Kidney (tissue), 14 donors: ENCODE data around the gene CBLB. TPM values are rescaled to one million over a fixed set of nuclear protein-coding genes. Genes with fewer than 3 reads are reported as not detected.
A peak's percentile ranks its signal among the peaks of the same experiment; 100 is the strongest.

Experiments
- DNase-seq, 5 donors: peaks; one replicate each; pipeline ENCODE4 v3.0.0-alpha.2; 2013 to 2020
- FAIRE-seq: peaks from 2 replicates; lab custom pipeline; 2012; peaks lifted over from hg19 to GRCh38; lab: Jason Lieb, UNC
- H3K27ac ChIP-seq, 2 donors: one replicate each; pipeline ENCODE4 v1.7.0; 2013; ENCODE audit warnings: low read depth in 2 of 2, low read length in 2 of 2, inconsistent platforms in 1 of 2
- H3K27me3 ChIP-seq: one replicate; pipeline ENCODE4 v1.7.1; 2013; ENCODE audit warnings: low read length, inconsistent platforms; ENCODE audit not compliant: control insufficient read depth, insufficient read depth
- H3K36me3 ChIP-seq, 3 donors: one replicate each; pipeline versions ENCODE4 v1.7.0 to v1.7.1; 2013; ENCODE audit warnings: low read length in 3 of 3, control low read depth in 1 of 3, inconsistent platforms in 1 of 3; ENCODE audit not compliant: insufficient read depth in 3 of 3, control insufficient read depth in 2 of 3
- H3K4me1 ChIP-seq, 3 donors: one replicate each; pipeline versions ENCODE4 v1.7.0 to v1.7.1; 2013; ENCODE audit warnings: low read length in 3 of 3, inconsistent platforms in 1 of 3, low read depth in 1 of 3; ENCODE audit not compliant: control insufficient read depth in 2 of 3, insufficient read depth in 2 of 3
- H3K4me3 ChIP-seq, 3 donors: one replicate each; pipeline versions ENCODE4 v1.7.0 to v1.8.1; 2013; ENCODE audit warnings: low read length in 3 of 3, control low read depth in 1 of 3, inconsistent platforms in 1 of 3
- H3K9ac ChIP-seq, 3 donors: one replicate each; pipeline versions ENCODE4 v1.7.0 to v1.7.1; 2013; ENCODE audit warnings: low read length in 3 of 3, control low read depth in 1 of 3, inconsistent platforms in 1 of 3
- H3K9me3 ChIP-seq, 3 donors: one replicate each; pipeline versions ENCODE4 v1.7.0 to v1.7.1; 2013; ENCODE audit warnings: low read length in 3 of 3, control low read depth in 1 of 3, inconsistent platforms in 1 of 3; ENCODE audit not compliant: control insufficient read depth in 2 of 3, insufficient read depth in 1 of 3
- CTCF ChIP-seq: IDR thresholded peaks from 3 replicates; pipeline ENCODE4 v1.5.1; 2012; ENCODE audit warnings: mild to moderate bottlenecking, moderate library complexity, borderline replicate concordance; ENCODE audit not compliant: insufficient read depth; ENCODE audit errors: extremely low read depth
- intact Hi-C: fragments of 100-400 bp; cut with DNase I; formaldehyde crosslinking; loops from one replicate; pipeline ENCODE4 v1.11.1; 2022
- polyA plus RNA-seq: library from polyadenylated mRNA; stranded (reverse); fragments of 350-450 nt; fragmentation: Illumina TruSeq; extraction: RNeasy Lipid Tissue Mini Kit (QIAGEN cat#74804); gene quantifications from one replicate; pipeline ENCODE4 v1.2.3, GENCODE V29; 2014; ENCODE audit warnings: low read depth, low replicate concordance; ENCODE audit not compliant: insufficient read depth
- total RNA-seq: library from RNA; stranded (reverse); fragmentation: NEBNext Ultra II Directional; extraction: Animal tissue kit (Norgen Biotek cat#: 25700); gene quantifications from one replicate; pipeline ENCODE4 v1.2.1, GENCODE V29; 2021
- donor health status: control.
- donor health status: control.
- donor health status: control.
- donor health status: control.
- donor health status: control.
- donor health status: DM: yes; HTN: yes; CAD: no.
- donor health status: Normal renal cell carcinoma (clear cell type).

The CBLB gene
- total and polyA plus RNA-seq, 2 donors from 2014 or later: 7.7 to 48.4 TPM

- H3K4me1 ChIP-seq: no peaks in the 10 kb centered on the region
- intact Hi-C loops: no loop called here
- H3K9me3 ChIP-seq: no peaks in the 10 kb centered on the region
- DNase-seq: no peak
- H3K36me3 ChIP-seq: no peaks in the 10 kb centered on the region
- peak overlapping the region in 1 of 2 donors; percentile 54 for H3K27ac ChIP-seq
- no peak for FAIRE-seq
- no peak for TF ChIP-seq CTCF
- no peak overlapping the region for H3K9ac ChIP-seq
- H3K27me3 ChIP-seq: no peaks in the 10 kb centered on the region
- H3K4me3 ChIP-seq: no peak overlapping the region
These were observed 75.8 kb downstream of the CBLB start for GRCh38 chr3:105793040-105793439.

- no peaks in the 10 kb centered on the region for H3K4me1 ChIP-seq
- intact Hi-C loops: no loop called here
- H3K27me3 ChIP-seq: no peaks in the 10 kb centered on the region
- no peak overlapping the region for H3K9ac ChIP-seq
- H3K4me3 ChIP-seq: no peak overlapping the region
- H3K36me3 ChIP-seq: no peaks in the 10 kb centered on the region
- no peak for TF ChIP-seq CTCF
- FAIRE-seq: no peak
- DNase-seq: peak in 1 of 5 donors; percentile 80
- H3K9me3 ChIP-seq: no peaks in the 10 kb centered on the region
- H3K27ac ChIP-seq: no peak overlapping the region
These were observed 76.7 kb downstream of the CBLB start for GRCh38 chr3:105791919-105792786.

GRCh38 chr3:105791131-105791530, 77.7 kb downstream of the CBLB start:
- Histone ChIP-seq H3K9me3 (no peaks in the 10 kb centered on the region), H3K4me3 (no peak overlapping the region), H3K9ac (no peak overlapping the region), H3K27ac (no peak overlapping the region), H3K27me3 (no peaks in the 10 kb centered on the region), H3K36me3 (no peaks in the 10 kb centered on the region), H3K4me1 (no peaks in the 10 kb centered on the region)
- DNase-seq (no peak), FAIRE-seq (no peak)
- TF ChIP-seq CTCF: no peak
- intact Hi-C loops: no loop called here
